Neural cell (in vitro differentiated cells): ENCODE results near the gene TXLNG. TPM values are rescaled to one million over a fixed set of nuclear protein-coding genes. Genes with fewer than 3 reads are reported as not detected.

ENCODE experiments used
- H2AFZ ChIP-seq: fragments of 200-600, 300-800 bp; sonication (generic), shearing (Covaris generic); 2 replicates; pipeline ENCODE4 v1.6.0; 2014; ENCODE audit warnings: low read depth, mild to moderate bottlenecking, antibody characterized with exemption, low read length, moderate library complexity
- H3F3A ChIP-seq: fragments of 200-600 bp; shearing (Covaris generic); 2 replicates; pipeline ENCODE4 v1.6.1; 2016; ENCODE audit warnings: mild to moderate bottlenecking, moderate library complexity, mixed read lengths, antibody characterized with exemption, low read length; ENCODE audit not compliant: insufficient read depth, poor library complexity, severe bottlenecking
- H3K27ac ChIP-seq: fragments of 200-600, 300-800 bp; sonication (generic), shearing (Covaris generic); 2 replicates; pipeline ENCODE4 v1.5.1; 2014; ENCODE audit warnings: mild to moderate bottlenecking, low read length, moderate library complexity
- H3K27me3 ChIP-seq: fragments of 300-800, 200-600 bp; sonication (generic), shearing (Covaris generic); 2 replicates; pipeline ENCODE4 v1.6.0; 2014; ENCODE audit warnings: mild to moderate bottlenecking, low read depth, low read length, moderate library complexity; ENCODE audit not compliant: insufficient read depth
- H3K36me3 ChIP-seq: fragments of 300-800, 200-600 bp; sonication (generic), shearing (Covaris generic); 2 replicates; pipeline ENCODE4 v1.5.1; 2014; ENCODE audit warnings: mild to moderate bottlenecking, antibody characterized with exemption, low read length, moderate library complexity; ENCODE audit not compliant: insufficient read depth
- H3K4me2 ChIP-seq: fragments of 300-800, 200-600 bp; sonication (generic), shearing (Covaris generic); 2 replicates; pipeline ENCODE4 v1.6.0; 2014; ENCODE audit warnings: mild to moderate bottlenecking, low read length
- H3K4me3 ChIP-seq: fragments of 300-800, 200-600 bp; sonication (generic), shearing (Covaris generic); 2 replicates; pipeline ENCODE4 v1.5.1; 2014; ENCODE audit warnings: mild to moderate bottlenecking, low read length, moderate library complexity
- H3K79me2 ChIP-seq: fragments of 200-600 bp; shearing (Covaris generic); replicated peaks from 2 replicates; pipeline ENCODE4 v1.6.0; 2014; ENCODE audit warnings: mild to moderate bottlenecking, low read length, moderate library complexity; ENCODE audit not compliant: insufficient read depth
- H3K9ac ChIP-seq: fragments of 300-800, 200-600 bp; sonication (generic), shearing (Covaris generic); 2 replicates; pipeline ENCODE4 v1.6.1; 2016; ENCODE audit warnings: mild to moderate bottlenecking, low read length, mixed read lengths
- H3K9me2 ChIP-seq: fragments of 200-600 bp; shearing (Covaris generic); 2 replicates; pipeline ENCODE4 v1.6.1; 2016; ENCODE audit warnings: mild to moderate bottlenecking, low read length, mixed read lengths; ENCODE audit not compliant: insufficient read depth
- H3K9me3 ChIP-seq: fragments of 200-600, 300-800 bp; sonication (generic), shearing (Covaris generic); 2 replicates; pipeline ENCODE4 v1.6.1; 2016; ENCODE audit warnings: mild to moderate bottlenecking, mixed run types, low read length, moderate library complexity, mixed read lengths
- H4K20me1 ChIP-seq: fragments of 200-600 bp; shearing (Covaris generic); 2 replicates; pipeline ENCODE4 v1.6.1; 2016; ENCODE audit warnings: mild to moderate bottlenecking, mixed run types; ENCODE audit not compliant: insufficient read depth
- CTCF ChIP-seq: fragments of 450-650 bp; IDR thresholded peaks from 2 replicates; pipeline ENCODE4 v1.5.1; 2014; ENCODE audit warnings: antibody characterized with exemption, mild to moderate bottlenecking, moderate library complexity; ENCODE audit not compliant: poor library complexity, severe bottlenecking
- EP300 ChIP-seq: fragments of 450-650 bp; conservative IDR thresholded peaks from 2 replicates; pipeline ENCODE4 v1.6.1; 2014; ENCODE audit warnings: antibody characterized with exemption, mild to moderate bottlenecking, moderate library complexity; ENCODE audit not compliant: poor library complexity, severe bottlenecking
- EZH2 ChIP-seq: fragments of 200-600, 300-800 bp; shearing (Covaris generic), sonication (generic); IDR thresholded peaks from 2 replicates; pipeline ENCODE4 v1.6.1; 2014; ENCODE audit warnings: antibody characterized with exemption, low read length, borderline replicate concordance, mild to moderate bottlenecking; ENCODE audit not compliant: insufficient read depth, poor library complexity, severe bottlenecking
- MXI1 ChIP-seq: fragments of 450-650 bp; conservative IDR thresholded peaks from 2 replicates; pipeline ENCODE4 v1.6.1; 2014; ENCODE audit warnings: antibody characterized with exemption, mild to moderate bottlenecking; ENCODE audit not compliant: poor library complexity, severe bottlenecking
- POLR2AphosphoS5 ChIP-seq: IDR thresholded peaks from 2 replicates; pipeline ENCODE4 v1.6.1; 2012
- RAD21 ChIP-seq: fragments of 450-650 bp; conservative IDR thresholded peaks from 2 replicates; pipeline ENCODE4 v1.6.1; 2014; ENCODE audit warnings: antibody characterized with exemption, mild to moderate bottlenecking, moderate library complexity
- REST ChIP-seq: IDR thresholded peaks from 2 replicates; pipeline ENCODE4 v1.6.1; 2012; ENCODE audit warnings: borderline replicate concordance
- SMC3 ChIP-seq: fragments of 450-650 bp; conservative IDR thresholded peaks from 2 replicates; pipeline ENCODE4 v1.6.1; 2014; ENCODE audit warnings: antibody characterized with exemption, mild to moderate bottlenecking, moderate library complexity; ENCODE audit not compliant: poor library complexity
- TAF1 ChIP-seq: IDR thresholded peaks from 2 replicates; pipeline ENCODE4 v1.6.1; 2012; ENCODE audit warnings: low read depth
- polyA plus RNA-seq: library from polyadenylated mRNA; depleted of rRNA; stranded (reverse); fragments of >200 nt; gene quantifications from 2 replicates; pipeline ENCODE4 v1.2.3, GENCODE V29; 2014

The TXLNG gene
- polyA plus RNA-seq, 1 donor from 2014 or later: 24.2 TPM

DNA sequence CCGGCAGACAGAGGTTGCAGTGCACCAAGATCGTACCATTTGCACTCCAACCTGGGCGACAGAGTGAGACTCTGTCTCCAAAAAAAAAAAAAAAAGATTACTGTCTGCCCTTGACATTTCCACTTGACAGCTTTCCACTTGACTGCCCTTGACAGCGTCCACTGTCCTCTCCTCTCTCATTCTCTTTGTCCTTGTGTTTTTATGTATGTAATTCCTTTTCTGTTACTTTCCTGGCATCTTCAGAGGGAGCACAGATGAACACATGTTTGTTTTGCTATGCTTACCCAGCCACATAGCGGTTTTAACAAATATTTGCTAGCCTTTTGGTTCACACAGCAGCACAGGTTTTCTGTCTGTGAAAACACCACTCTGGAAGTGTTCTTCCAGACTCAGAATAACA is 40.6 kb upstream of the TXLNG start:
- no peak for TF ChIP-seq SMC3
- TF ChIP-seq TAF1: no peak
- TF ChIP-seq REST: no peak
- TF ChIP-seq MXI1: no peak
- TF ChIP-seq CTCF: no peak
- no peak for TF ChIP-seq EZH2
- TF ChIP-seq EP300: no peak
- no peak for TF ChIP-seq POLR2AphosphoS5
- Histone ChIP-seq H3K36me3 (no peaks in the 10 kb centered on the region), H3K4me2 (no peak overlapping the region), H3K4me3 (no peak overlapping the region), H3K9ac (no peak overlapping the region), H3K27me3 (no peaks in the 10 kb centered on the region), H3F3A (no peaks in the 10 kb centered on the region), H3K9me3 (no peaks in the 10 kb centered on the region), H3K27ac (no peak overlapping the region), H3K79me2 (no peaks in the 10 kb centered on the region), H2AFZ (no peak overlapping the region), H3K9me2 (no peaks in the 10 kb centered on the region), H4K20me1 (no peaks in the 10 kb centered on the region)

DNA sequence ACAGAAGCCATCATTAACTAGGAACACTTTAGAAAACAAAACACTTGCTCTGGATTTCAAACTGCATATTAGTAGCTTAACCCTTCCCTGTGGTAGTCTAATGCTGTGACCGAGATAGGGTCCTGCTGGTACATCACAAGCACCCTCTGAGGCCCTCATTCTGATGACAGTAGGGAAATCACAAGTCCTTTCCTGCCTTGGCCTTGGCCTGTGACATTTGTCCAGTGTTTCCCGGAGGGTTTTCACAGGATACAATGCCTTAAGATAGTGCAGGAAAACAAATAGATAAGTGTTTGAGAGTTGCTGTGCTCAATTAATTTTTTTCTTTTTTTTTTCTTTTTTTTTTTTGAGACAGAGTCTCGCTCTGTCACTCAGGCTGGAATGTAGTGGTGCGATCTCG is 37.8 kb upstream of the TXLNG start:
- Histone ChIP-seq H3K36me3 (no peaks in the 10 kb centered on the region), H2AFZ (no peak overlapping the region), H3F3A (no peaks in the 10 kb centered on the region), H3K9me2 (no peaks in the 10 kb centered on the region), H3K9me3 (no peaks in the 10 kb centered on the region), H3K9ac (no peak overlapping the region), H3K4me2 (no peak overlapping the region), H3K79me2 (no peaks in the 10 kb centered on the region), H3K27ac (no peak overlapping the region), H4K20me1 (no peaks in the 10 kb centered on the region), H3K27me3 (no peaks in the 10 kb centered on the region), H3K4me3 (no peak overlapping the region)
- TF ChIP-seq EP300 (no peak), REST (no peak), RAD21 (no peak), POLR2AphosphoS5 (no peak), MXI1 (no peak)
